HL-60 (cell line): ENCODE results near the gene CDHR3.

Experiments
- DNase-seq, 2 experiments: peaks; one replicate each; pipeline ENCODE4 v3.0.0-alpha.2; 2010 to 2020; ENCODE audit warnings: low read depth in 1 of 2, low spot score in 1 of 2
- H3K27ac ChIP-seq: fragments of 250-450 bp; sonication (Bioruptor Pico); replicated peaks from 2 replicates; pipeline ENCODE4 v1.5.1; 2020; ENCODE audit warnings: mild to moderate bottlenecking, moderate library complexity
- H3K27me3 ChIP-seq: fragments of 250-450 bp; sonication (Bioruptor Pico); 2 replicates; pipeline ENCODE4 v1.5.1; 2021; ENCODE audit warnings: mild to moderate bottlenecking, moderate library complexity; ENCODE audit not compliant: insufficient read depth, poor library complexity, severe bottlenecking
- H3K4me3 ChIP-seq: replicated peaks from 2 replicates; pipeline ENCODE4 v1.5.1; 2011; ENCODE audit warnings: mild to moderate bottlenecking, control low read depth, low read length; ENCODE audit not compliant: insufficient read depth
- CTCF ChIP-seq: IDR thresholded peaks from one replicate; pipeline ENCODE4 v1.5.1; 2011; ENCODE audit warnings: low read length, control low read depth, inconsistent platforms; ENCODE audit not compliant: insufficient read depth
- GABPA ChIP-seq: IDR thresholded peaks from 2 replicates; pipeline ENCODE4 v1.6.1; 2012; ENCODE audit warnings: low read depth
- POLR2AphosphoS5 ChIP-seq: IDR thresholded peaks from 2 replicates; pipeline ENCODE4 v1.6.1; 2012; ENCODE audit warnings: low read depth
- REST ChIP-seq: IDR thresholded peaks from 2 replicates; pipeline ENCODE4 v1.6.1; 2012; ENCODE audit warnings: low read depth; ENCODE audit not compliant: insufficient replicate concordance
- SPI1 ChIP-seq: IDR thresholded peaks from 2 replicates; pipeline ENCODE4 v1.6.1; 2012; ENCODE audit warnings: low read depth, mild to moderate bottlenecking, borderline replicate concordance

CDHR3 gene

GRCh38 chr7:106082087-106082854 lies 119.2 kb downstream of the CDHR3 start:
- no peak overlapping the region for H3K27ac ChIP-seq
- no peak overlapping the region for H3K4me3 ChIP-seq
- H3K27me3 ChIP-seq, result no peaks in the 10 kb centered on the region
- no peak for DNase-seq
- TF ChIP-seq CTCF (no peak), SPI1 (no peak), POLR2AphosphoS5 (no peak), GABPA (no peak), REST (no peak)
